Endothelial cell of umbilical vein (primary cell): ENCODE data around the gene MVP. TPM values are rescaled to one million over a fixed set of nuclear protein-coding genes. Genes with fewer than 3 reads are reported as not detected.
A peak's percentile ranks its signal among the peaks of the same experiment; 100 is the strongest.

Source experiments
- BruUV-seq: library from RNA; stranded (reverse); fragments of 400-500 nt; replicated peaks from 2 replicates; lab custom pipeline; 2021; lab: Mats Ljungman, UMichigan
- CTCF ChIA-PET: fragments of 300-600, 350-600 bp; sonication (Branson Sonifier 250); formaldehyde crosslinking; loops from one replicate; lab custom pipeline; 2021; ENCODE audit warnings: antibody characterized with exemption, inconsistent platforms; lab: Charles Lee
- POLR2A ChIA-PET: fragments of 300-600, 350-600 bp; sonication (Branson Sonifier 250); formaldehyde crosslinking; loops from one replicate; lab custom pipeline; 2021; ENCODE audit warnings: antibody characterized with exemption, inconsistent platforms; lab: Charles Lee
- DNase-seq: peaks from one replicate; pipeline ENCODE4 v3.0.0-alpha.2; 2011; ENCODE audit warnings: low read depth, low spot score
- FAIRE-seq: peaks from 2 replicates; lab custom pipeline; 2011; peaks lifted over from hg19 to GRCh38; lab: Jason Lieb, UNC
- H2AFZ ChIP-seq: 2 replicates; pipeline ENCODE4 v1.6.0; 2012; ENCODE audit warnings: low read depth, low read length, control low read depth, inconsistent platforms
- H3K27ac ChIP-seq: 2 replicates; pipeline ENCODE4 v1.5.1; 2011; ENCODE audit warnings: low read depth, mild to moderate bottlenecking, control low read depth, low read length, moderate library complexity; ENCODE audit not compliant: insufficient read depth
- H3K27me3 ChIP-seq, 2 experiments: 2 replicates each; pipeline versions ENCODE4 v1.6.0 to v1.6.1; 2011; ENCODE audit warnings: low read length in 2 of 2, mixed read lengths in 1 of 2; ENCODE audit not compliant: control insufficient read depth in 2 of 2, insufficient read depth in 2 of 2
- H3K36me3 ChIP-seq, 2 experiments: 2 replicates in 1 of 2; 3 replicates in 1 of 2; pipeline ENCODE4 v1.5.1; 2011; ENCODE audit warnings: low read length in 2 of 2, mild to moderate bottlenecking in 1 of 2, moderate library complexity in 1 of 2; ENCODE audit not compliant: control insufficient read depth in 2 of 2, insufficient read depth in 2 of 2; ENCODE audit errors: extremely low read depth in 1 of 2
- H3K4me1 ChIP-seq: 3 replicates; pipeline ENCODE4 v1.5.1; 2011; ENCODE audit warnings: mild to moderate bottlenecking, low read length; ENCODE audit not compliant: control insufficient read depth, insufficient read depth; ENCODE audit errors: extremely low read depth
- H3K4me2 ChIP-seq: 2 replicates; pipeline ENCODE4 v1.6.1; 2011; ENCODE audit warnings: low read length, control low read depth, mixed read lengths; ENCODE audit not compliant: insufficient read depth
- H3K4me3 ChIP-seq, 3 experiments: fragments of 200-600 bp in 1 of 3; sonication (generic), shearing (Covaris generic) in 1 of 3; replicated peaks in 1 of 3; 2 replicates each; pipeline ENCODE4 v1.5.1; 2011 to 2016; ENCODE audit warnings: control low read depth in 3 of 3, low read length in 3 of 3, mild to moderate bottlenecking in 2 of 3, inconsistent platforms in 1 of 3, low read depth in 1 of 3, moderate library complexity in 1 of 3; ENCODE audit not compliant: insufficient read depth in 1 of 3
- H3K79me2 ChIP-seq: 2 replicates; pipeline ENCODE4 v1.6.0; 2012; ENCODE audit warnings: low read length, inconsistent platforms; ENCODE audit not compliant: control insufficient read depth, insufficient read depth
- H3K9ac ChIP-seq: replicated peaks from 2 replicates; pipeline ENCODE3; 2011; ENCODE audit warnings: low read length, control low read depth; ENCODE audit not compliant: insufficient read depth; ENCODE audit errors: extremely low read depth
- H3K9me1 ChIP-seq: replicated peaks from 3 replicates; pipeline ENCODE4 v1.6.0; 2011; ENCODE audit warnings: mild to moderate bottlenecking, low read length; ENCODE audit not compliant: control insufficient read depth, insufficient read depth; ENCODE audit errors: extremely low read depth
- H3K9me3 ChIP-seq: replicated peaks from 2 replicates; pipeline ENCODE4 v1.5.1; 2012; ENCODE audit warnings: low read length, inconsistent platforms; ENCODE audit not compliant: control insufficient read depth, insufficient read depth
- H4K20me1 ChIP-seq: replicated peaks from 2 replicates; pipeline ENCODE3; 2011; ENCODE audit warnings: mild to moderate bottlenecking, low read length; ENCODE audit not compliant: control insufficient read depth, insufficient read depth; ENCODE audit errors: extremely low read depth
- EZH2 ChIP-seq: IDR thresholded peaks from 2 replicates; pipeline ENCODE4 v1.6.1; 2012; ENCODE audit warnings: borderline replicate concordance, low read depth, mild to moderate bottlenecking, moderate library complexity, low read length, inconsistent platforms; ENCODE audit not compliant: severe bottlenecking
- FOS ChIP-seq: IDR thresholded peaks from 2 replicates; pipeline ENCODE4 v1.6.1; 2011; ENCODE audit warnings: mild to moderate bottlenecking, low read length, moderate library complexity, borderline replicate concordance; ENCODE audit not compliant: insufficient read depth
- GATA2 ChIP-seq: IDR thresholded peaks from 2 replicates; pipeline ENCODE4 v1.7.0; 2011; ENCODE audit warnings: low read depth, mild to moderate bottlenecking, moderate library complexity, mixed read lengths, low read length; ENCODE audit not compliant: insufficient read length, insufficient read depth
- JUN ChIP-seq: IDR thresholded peaks from 2 replicates; pipeline ENCODE4 v1.6.1; 2011; ENCODE audit warnings: borderline replicate concordance, low read depth; ENCODE audit not compliant: insufficient read length, insufficient read depth
- MYC ChIP-seq: IDR thresholded peaks from one replicate; pipeline ENCODE4 v1.6.1; 2011; ENCODE audit warnings: mild to moderate bottlenecking, low read depth, low read length
- POLR2A ChIP-seq: IDR thresholded peaks from 2 replicates; pipeline ENCODE4 v1.6.1; 2012; ENCODE audit warnings: low read depth, mild to moderate bottlenecking, control low read depth, low read length
- POLR2AphosphoS5 ChIP-seq: IDR thresholded peaks from 2 replicates; pipeline ENCODE4 v1.6.1; 2012; ENCODE audit warnings: low read depth, mild to moderate bottlenecking, control low read depth, low read length, moderate library complexity; ENCODE audit not compliant: insufficient read depth
- dilution Hi-C: fragments of 300-500 bp; cut with MboI; formaldehyde crosslinking; loops from one replicate; pipeline ENCODE4 v1.15.0; 2019; ENCODE audit warnings: low sequenced_read_pairs; ENCODE audit not compliant: extremely low pct_ligation_motif_present
- intact Hi-C: fragments of 100-400 bp; cut with micrococcal nuclease; formaldehyde crosslinking; loops from one replicate; pipeline ENCODE4 v1.10.0; 2022
- polyA plus RNA-seq, 4 experiments: library from polyadenylated mRNA; depleted of rRNA in 3 of 4; stranded (reverse) in 3 of 4; unstranded in 1 of 4; fragments of >200 nt; gene quantifications; 2 replicates each; pipeline versions ENCODE4 v1.2.1 to v1.2.3, GENCODE V29; 2011 to 2012; ENCODE audit warnings: missing spikeins in 1 of 4
- total RNA-seq: library from RNA; stranded (reverse); gene quantifications from 2 replicates; pipeline ENCODE4 v1.2.3, GENCODE V29; 2021
- TF ChIP-seq, protein P1 (sequence below): IDR thresholded peaks from 2 replicates; pipeline ENCODE4 v1.6.1; 2011; ENCODE audit not compliant: insufficient read depth, insufficient read length
- TF ChIP-seq, protein P2 (sequence below), 2 donors: IDR thresholded peaks; 1 replicate in 1 of 2; 2 replicates in 1 of 2; pipeline ENCODE4 v1.5.1; 2011; ENCODE audit warnings: low read length in 2 of 2, mild to moderate bottlenecking in 2 of 2, moderate library complexity in 2 of 2, control low read depth in 1 of 2, inconsistent platforms in 1 of 2, low read depth in 1 of 2; ENCODE audit not compliant: insufficient read depth in 1 of 2; ENCODE audit errors: extremely low read depth in 1 of 2

Gene MVP
- total and polyA plus RNA-seq, 2 donors (not counting 3 experiments of a cell fraction or from before 2014, with no cell fraction given): 49.8 to 118 TPM

DNA sequence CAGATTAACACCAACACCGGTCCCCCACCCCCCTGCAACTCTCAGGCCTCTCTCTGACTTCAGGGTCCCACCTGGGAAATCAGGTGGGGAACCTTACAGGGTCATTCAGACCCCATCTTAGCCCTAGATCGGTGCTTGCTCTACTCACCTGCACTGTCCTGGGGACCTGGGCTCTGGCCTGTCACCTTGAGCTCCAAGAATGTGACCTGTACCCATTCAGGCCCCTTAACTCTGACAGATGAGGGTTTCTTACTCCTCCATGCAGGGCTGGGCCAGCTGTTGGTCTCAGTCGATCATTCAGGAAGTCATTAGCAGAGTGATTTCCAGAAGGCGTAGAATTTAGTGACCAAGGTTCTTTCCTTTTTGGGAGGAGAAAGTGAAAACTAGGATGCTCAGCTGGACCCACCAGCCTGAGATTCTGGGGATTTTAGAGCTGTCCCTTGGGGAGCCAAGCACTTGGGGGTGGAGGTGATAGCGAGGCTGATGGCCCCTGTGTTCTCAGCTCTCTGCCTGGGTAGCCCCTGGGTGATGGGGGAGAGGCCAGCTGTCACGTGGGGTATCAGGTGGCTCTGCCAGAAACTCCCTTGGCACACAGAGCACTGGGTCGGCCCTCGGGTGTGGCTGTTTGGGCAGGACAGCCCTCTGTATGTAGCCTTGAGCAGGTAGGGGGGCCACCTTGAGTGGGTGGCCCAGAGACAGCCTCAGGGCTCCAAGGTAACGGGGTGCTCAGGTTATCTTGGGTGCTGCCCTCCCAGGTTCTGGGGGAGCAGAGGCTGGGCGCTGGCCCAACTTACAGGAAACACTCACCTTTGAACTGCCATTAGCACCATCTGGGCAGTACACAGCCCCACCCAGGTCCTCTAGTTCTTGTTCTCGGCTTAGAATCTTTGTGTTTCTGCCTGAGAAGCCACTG, 724 bp downstream of the MVP start:
- H3K4me2 ChIP-seq: peak overlapping the region; percentile 89
- H3K36me3 ChIP-seq: peaks cover 0 to 5% of the 10 kb centered on the region in 2 experiments
- intact Hi-C loops: loop anchor here (2.0 to 10.0 kb wide), 5 partner anchors 28 to 151 kb away; partner anchors contain the start of genes ASPHD1, CDIPT, KCTD13 and TAOK2
- peak overlapping the region; percentile 63 for H3K9ac ChIP-seq
- no peak overlapping the region for H2AFZ ChIP-seq
- POLR2A ChIA-PET: interaction anchor here (0.6 to 1.0 kb wide), 3 partner anchors 27 to 87 kb away, joined by 3 to 7 read pairs (median 4); no protein-coding TSS in a partner anchor
- H3K9me3 ChIP-seq: no peaks in the 10 kb centered on the region
- H3K4me1 ChIP-seq: peaks cover 55% of the 10 kb centered on the region
- H3K4me3 ChIP-seq: peak overlapping the region; percentile 29 to 91 (median 60)
- dilution Hi-C loops: no loop called here
- no peaks in the 10 kb centered on the region for H3K9me1 ChIP-seq
- BruUV-seq: no TSS peak
- peak; percentile 83 for FAIRE-seq
- no peaks in the 10 kb centered on the region for H4K20me1 ChIP-seq
- peak overlapping the region; percentile 67 for H3K27ac ChIP-seq
- CTCF ChIA-PET: interaction anchor here (0.6 to 8.2 kb wide), 8 partner anchors 13 to 155 kb away, joined by 3 to 140 read pairs (median 4); no protein-coding TSS in a partner anchor
- no peaks in the 10 kb centered on the region for H3K27me3 ChIP-seq
- TF ChIP-seq POLR2A (no peak), POLR2AphosphoS5 (no peak), EZH2 (no peak), MYC (no peak), GATA2 (no peak), JUN (no peak), FOS (no peak)
- TF ChIP-seq, protein P1, sequence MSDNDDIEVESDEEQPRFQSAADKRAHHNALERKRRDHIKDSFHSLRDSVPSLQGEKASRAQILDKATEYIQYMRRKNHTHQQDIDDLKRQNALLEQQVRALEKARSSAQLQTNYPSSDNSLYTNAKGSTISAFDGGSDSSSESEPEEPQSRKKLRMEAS: no peak
- TF ChIP-seq, protein P2, sequence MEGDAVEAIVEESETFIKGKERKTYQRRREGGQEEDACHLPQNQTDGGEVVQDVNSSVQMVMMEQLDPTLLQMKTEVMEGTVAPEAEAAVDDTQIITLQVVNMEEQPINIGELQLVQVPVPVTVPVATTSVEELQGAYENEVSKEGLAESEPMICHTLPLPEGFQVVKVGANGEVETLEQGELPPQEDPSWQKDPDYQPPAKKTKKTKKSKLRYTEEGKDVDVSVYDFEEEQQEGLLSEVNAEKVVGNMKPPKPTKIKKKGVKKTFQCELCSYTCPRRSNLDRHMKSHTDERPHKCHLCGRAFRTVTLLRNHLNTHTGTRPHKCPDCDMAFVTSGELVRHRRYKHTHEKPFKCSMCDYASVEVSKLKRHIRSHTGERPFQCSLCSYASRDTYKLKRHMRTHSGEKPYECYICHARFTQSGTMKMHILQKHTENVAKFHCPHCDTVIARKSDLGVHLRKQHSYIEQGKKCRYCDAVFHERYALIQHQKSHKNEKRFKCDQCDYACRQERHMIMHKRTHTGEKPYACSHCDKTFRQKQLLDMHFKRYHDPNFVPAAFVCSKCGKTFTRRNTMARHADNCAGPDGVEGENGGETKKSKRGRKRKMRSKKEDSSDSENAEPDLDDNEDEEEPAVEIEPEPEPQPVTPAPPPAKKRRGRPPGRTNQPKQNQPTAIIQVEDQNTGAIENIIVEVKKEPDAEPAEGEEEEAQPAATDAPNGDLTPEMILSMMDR (IDR thresholded peaks at IDR 0.05; ENCODE audit: extremely low read depth in 1 of 2, insufficient read depth in 1 of 2, low read depth in 1 of 2, low read length in 2 of 2): no peak
- DNase-seq: no peak
- peaks cover 37% of the 10 kb centered on the region for H3K79me2 ChIP-seq
